ENCODE measurements around the gene OR52E4.

OR52E4 gene

GRCh38 chr11:5929571-5930368 lies 49.3 kb downstream of the OR52E4 start:
- no peak for DNase-seq (ENCODE audit: low spot score)

GRCh38 chr11:5930614-5931013 lies 50.2 kb downstream of the OR52E4 start:
- DNase-seq (ENCODE audit: low spot score): no peak

- no peak for DNase-seq (ENCODE audit: low spot score)
Measured at GRCh38 chr11:5931061-5931460, 50.6 kb downstream of the OR52E4 start.

GRCh38 chr11:5932671-5933070 lies 52.2 kb downstream of the OR52E4 start:
- no peak for DNase-seq (ENCODE audit: low spot score)

GRCh38 chr11:5933116-5933515 lies 52.7 kb downstream of the OR52E4 start:
- no peak for DNase-seq (ENCODE audit: low spot score)

Measured in iPS-NIHi11 (cell line).